AG04450 (cell line): ENCODE results near the gene LRRC38. TPM values are rescaled to one million over a fixed set of nuclear protein-coding genes. Genes with fewer than 3 reads are reported as not detected.

Experiments
- CTCF ChIA-PET: fragments of 300-600, 350-600 bp; formaldehyde crosslinking; extraction: SDS; loops from one replicate; lab custom pipeline; 2022; ENCODE audit warnings: antibody characterized with exemption, inconsistent platforms; lab: Charles Lee
- POLR2A ChIA-PET: fragments of 350-600 bp; formaldehyde crosslinking; extraction: SDS; loops from one replicate; lab custom pipeline; 2021; ENCODE audit warnings: antibody characterized with exemption, inconsistent platforms; lab: Yijun Ruan, JAX
- DNase-seq: peaks from one replicate; pipeline ENCODE4 v3.0.0-alpha.2; 2011; ENCODE audit warnings: low read depth, low spot score
- H3K27ac ChIP-seq: one replicate; pipeline ENCODE4 v1.5.1; 2012; ENCODE audit warnings: low read depth, low read length, control low read depth
- H3K27me3 ChIP-seq: one replicate; pipeline ENCODE4 v1.6.0; 2012; ENCODE audit warnings: low read length; ENCODE audit not compliant: control insufficient read depth, insufficient read depth
- H3K4me3 ChIP-seq: 2 replicates; pipeline ENCODE4 v1.5.1; 2011; ENCODE audit warnings: mild to moderate bottlenecking, low read depth, low read length, control low read depth
- H3K9me3 ChIP-seq: 2 replicates; pipeline ENCODE4 v1.5.1; 2012; ENCODE audit warnings: low read length; ENCODE audit not compliant: control insufficient read depth, insufficient read depth
- CTCF ChIP-seq: IDR thresholded peaks from 2 replicates; pipeline ENCODE4 v1.5.1; 2011; ENCODE audit warnings: low read depth, low read length, control low read depth, inconsistent platforms
- polyA plus RNA-seq: library from polyadenylated mRNA; depleted of rRNA; stranded (reverse); fragments of >200 nt; gene quantifications from 2 replicates; pipeline ENCODE4 v1.2.3, GENCODE V29; 2011

Gene LRRC38
- polyA plus RNA-seq, 1 experiment = not detected

- ChIA-PET CTCF (no interaction called here), POLR2A (no interaction called here)
- no peak for DNase-seq
- peaks cover 48% of the 10 kb centered on the region for H3K9me3 ChIP-seq
- H3K4me3 ChIP-seq = no peak overlapping the region
- H3K27me3 ChIP-seq = no peaks in the 10 kb centered on the region
- TF ChIP-seq CTCF = no peak
- no peak overlapping the region for H3K27ac ChIP-seq
These were observed 36.9 kb upstream of the LRRC38 start for GRCh38 chr1:13550663-13551062.

- DNase-seq = no peak
- H3K4me3 ChIP-seq = no peak overlapping the region
- ChIA-PET POLR2A (no interaction called here), CTCF (no interaction called here)
- no peak overlapping the region for H3K27ac ChIP-seq
- no peak for TF ChIP-seq CTCF
- no peaks in the 10 kb centered on the region for H3K27me3 ChIP-seq
- H3K9me3 ChIP-seq = peaks cover 45% of the 10 kb centered on the region
These were observed 35.7 kb upstream of the LRRC38 start for GRCh38 chr1:13549521-13549920.

GRCh38 chr1:13549021-13549420 lies 35.2 kb upstream of the LRRC38 start:
- ChIA-PET POLR2A (no interaction called here), CTCF (no interaction called here)
- no peak for DNase-seq
- TF ChIP-seq CTCF = no peak
- H3K4me3 ChIP-seq = no peak overlapping the region
- H3K9me3 ChIP-seq = peaks cover 45% of the 10 kb centered on the region
- H3K27me3 ChIP-seq = no peaks in the 10 kb centered on the region
- no peak overlapping the region for H3K27ac ChIP-seq

GRCh38 chr1:13548281-13548680 lies 34.5 kb upstream of the LRRC38 start:
- no peak for TF ChIP-seq CTCF
- CTCF ChIA-PET = no interaction called here
- DNase-seq = no peak
- POLR2A ChIA-PET = no interaction called here
- no peaks in the 10 kb centered on the region for H3K27me3 ChIP-seq
- peaks cover 52% of the 10 kb centered on the region for H3K9me3 ChIP-seq
- no peak overlapping the region for H3K4me3 ChIP-seq
- H3K27ac ChIP-seq = no peak overlapping the region

- Histone ChIP-seq H3K27ac (no peak overlapping the region), H3K9me3 (peaks cover 60% of the 10 kb centered on the region), H3K4me3 (no peak overlapping the region), H3K27me3 (no peaks in the 10 kb centered on the region)
- ChIA-PET CTCF (no interaction called here), POLR2A (no interaction called here)
- TF ChIP-seq CTCF = no peak
- no peak for DNase-seq
These were observed 33.0 kb upstream of the LRRC38 start for GRCh38 chr1:13546791-13547190.
